ENCODE measurements around the gene KCNJ6.

KCNJ6 gene

DNA sequence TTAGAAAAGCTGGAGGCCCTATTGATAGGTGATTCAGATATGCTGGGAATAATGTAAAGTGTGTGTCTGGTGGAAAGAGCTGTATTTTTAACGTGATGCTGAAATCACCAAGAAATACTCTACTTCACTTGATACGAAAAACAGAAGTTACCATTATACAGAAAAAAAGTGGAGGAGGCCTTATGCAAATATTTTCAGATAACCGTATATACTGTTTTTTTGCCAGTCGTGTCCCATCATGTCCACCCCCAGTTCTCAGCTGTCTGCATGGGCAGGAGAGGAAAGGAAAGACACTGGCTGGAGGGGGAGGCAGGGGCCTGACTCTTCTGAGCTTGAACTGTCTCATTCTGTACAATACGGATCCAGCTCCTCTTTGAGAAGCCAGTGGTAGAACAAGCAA is 51.1 kb downstream of the KCNJ6 start:
- DNase-seq (ENCODE audit: low read depth in 2 of 2) = no peak

- DNase-seq (ENCODE audit: low read depth in 2 of 2) = no peak
Measured at GRCh38 chr21:37863842-37864241, 52.4 kb downstream of the KCNJ6 start.

DNA sequence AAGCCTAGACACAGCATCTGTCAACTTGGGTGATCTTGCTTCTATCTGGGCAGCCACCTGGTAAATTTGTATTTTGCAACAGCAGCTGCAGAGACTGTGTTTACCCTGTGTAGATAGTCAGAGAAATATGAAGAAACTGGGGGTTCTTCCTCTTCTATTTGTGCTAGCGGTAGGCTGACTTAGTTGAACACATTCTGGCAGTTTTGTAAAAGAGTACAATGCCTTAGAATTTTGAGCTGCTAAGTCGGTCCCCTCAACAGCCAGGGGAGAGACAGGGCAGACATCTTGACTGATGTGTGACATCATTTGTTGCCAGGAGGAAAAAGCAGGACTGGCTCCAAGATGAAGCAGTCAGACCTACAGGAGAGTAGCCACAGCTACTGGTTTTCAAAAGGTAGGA is 53.7 kb downstream of the KCNJ6 start:
- no peak for DNase-seq (ENCODE audit: low read depth in 2 of 2)

DNA sequence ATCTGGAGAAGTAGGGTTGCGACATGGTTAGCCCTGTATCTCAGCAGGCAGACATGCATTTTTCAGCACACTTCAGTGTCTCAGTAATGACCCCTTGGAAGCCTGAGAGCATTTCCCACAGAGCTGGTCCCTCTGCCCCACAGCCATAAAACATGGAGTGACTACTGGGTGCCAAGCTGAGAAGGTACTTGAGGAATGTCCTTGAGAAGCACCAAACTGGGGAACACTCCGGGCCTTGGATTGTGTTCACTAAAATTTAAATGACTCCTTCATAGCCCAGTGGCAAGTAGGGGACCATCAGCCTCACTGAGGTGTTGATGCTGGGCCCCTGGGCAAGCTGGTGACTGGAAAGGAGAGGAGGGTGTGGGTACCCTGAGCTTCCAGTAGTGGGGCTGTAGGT is 54.7 kb downstream of the KCNJ6 start:
- DNase-seq (ENCODE audit: low read depth in 2 of 2) = no peak

DNA sequence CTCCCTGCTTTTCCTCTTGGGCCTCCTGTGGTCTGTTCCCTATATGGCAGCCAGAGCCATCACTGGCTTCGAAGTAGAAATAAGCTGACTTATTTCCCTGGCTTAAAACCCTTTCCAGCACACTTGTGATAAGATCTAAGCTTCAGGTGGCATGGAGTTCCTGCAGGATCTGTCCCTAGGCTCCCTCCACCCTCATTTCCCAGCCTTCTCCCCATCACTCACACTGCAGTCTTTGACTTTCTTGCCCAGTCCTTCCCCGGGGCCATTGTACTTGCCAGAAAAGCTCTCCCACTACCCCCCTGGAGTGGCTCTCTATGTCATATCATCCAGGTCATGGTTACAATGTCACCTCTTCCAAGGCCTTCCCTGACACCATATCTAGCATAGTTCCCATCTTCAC is 55.8 kb downstream of the KCNJ6 start:
- no peak for DNase-seq (ENCODE audit: low read depth in 2 of 2)

- peak; percentile 53 to 62 for DNase-seq (ENCODE audit: low read depth in 2 of 2)
Measured at GRCh38 chr21:37855647-37856625, 60.3 kb downstream of the KCNJ6 start.

GRCh38 chr21:37855271-37855646 is 61.0 kb downstream of the KCNJ6 start:
- no peak for DNase-seq (ENCODE audit: low read depth in 2 of 2)

DNA sequence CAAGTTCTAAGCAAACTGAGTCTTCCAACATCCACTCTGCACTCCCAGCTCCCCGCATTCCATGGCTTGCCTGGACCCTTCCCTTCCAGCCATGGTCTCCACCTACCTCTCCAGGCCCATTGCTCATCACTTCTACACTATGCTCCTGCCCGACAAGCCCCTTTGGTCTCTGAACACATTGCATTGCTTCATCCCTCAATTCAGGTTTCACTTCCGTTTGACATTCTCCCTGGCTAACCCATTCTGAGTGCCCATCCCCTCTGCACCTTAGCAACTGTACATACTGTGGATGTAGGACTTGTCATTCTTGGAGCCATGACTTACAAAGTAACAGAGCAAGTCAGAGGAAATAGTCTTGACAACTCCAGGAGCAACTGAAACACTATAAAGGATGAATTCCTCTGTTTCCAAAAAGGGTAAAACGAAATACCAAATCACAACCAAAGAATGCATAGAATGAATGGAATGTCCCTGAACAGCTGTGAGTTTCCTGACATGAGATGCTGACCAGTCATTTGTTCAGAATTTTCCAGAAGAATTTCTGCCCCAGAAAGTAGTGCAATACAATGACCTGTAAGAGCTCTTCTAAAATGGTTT is 66.7 kb downstream of the KCNJ6 start:
- peak; percentile 60 to 66 for DNase-seq (ENCODE audit: low read depth in 2 of 2)

DNA sequence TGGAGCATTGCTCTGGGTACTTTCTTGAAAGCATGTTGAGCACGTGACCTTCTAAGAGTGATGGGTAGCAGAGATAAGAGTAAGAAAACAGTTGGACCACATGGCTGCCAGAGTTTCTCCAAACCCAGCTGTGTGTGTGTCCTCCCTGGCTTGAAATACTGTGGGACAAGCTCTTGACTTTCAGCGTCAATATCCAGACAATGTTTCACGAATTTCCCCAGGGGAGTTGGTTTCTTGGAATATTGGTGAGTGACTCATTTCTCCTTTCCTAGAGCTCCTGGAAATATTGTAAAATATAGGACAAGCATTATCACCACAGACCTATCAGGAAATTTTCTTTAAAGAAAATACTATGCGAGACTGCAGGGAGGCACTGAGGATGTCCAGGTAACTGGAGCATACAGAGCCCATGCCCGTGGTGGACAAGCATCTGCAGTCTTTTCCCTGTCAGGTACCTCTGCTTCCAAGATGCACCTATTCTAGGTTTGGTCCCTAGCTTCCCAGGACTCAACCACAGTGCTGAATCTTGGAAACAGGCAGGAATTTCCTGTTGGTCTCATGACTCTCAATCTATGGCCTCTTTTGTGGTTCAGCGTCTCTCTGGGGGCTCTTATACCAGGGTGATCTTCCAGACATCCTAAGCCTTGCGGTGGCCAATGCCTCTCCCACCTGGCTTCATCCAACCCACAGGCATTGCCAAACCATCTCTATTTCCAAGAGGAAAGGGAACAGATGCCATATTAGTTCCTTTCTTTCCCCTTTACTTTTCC is 67.4 kb downstream of the KCNJ6 start:
- DNase-seq (ENCODE audit: low read depth in 2 of 2) = peak; percentile 64 to 68

GRCh38 chr21:37845535-37845934 is 70.7 kb downstream of the KCNJ6 start:
- no peak for DNase-seq (ENCODE audit: low read depth in 2 of 2)

- no peak for DNase-seq (ENCODE audit: low read depth in 2 of 2)
Measured at GRCh38 chr21:37843191-37843590, 73.1 kb downstream of the KCNJ6 start.

- no peak for DNase-seq (ENCODE audit: low read depth in 2 of 2)
Measured at GRCh38 chr21:37842163-37842919, 73.9 kb downstream of the KCNJ6 start.

DNA sequence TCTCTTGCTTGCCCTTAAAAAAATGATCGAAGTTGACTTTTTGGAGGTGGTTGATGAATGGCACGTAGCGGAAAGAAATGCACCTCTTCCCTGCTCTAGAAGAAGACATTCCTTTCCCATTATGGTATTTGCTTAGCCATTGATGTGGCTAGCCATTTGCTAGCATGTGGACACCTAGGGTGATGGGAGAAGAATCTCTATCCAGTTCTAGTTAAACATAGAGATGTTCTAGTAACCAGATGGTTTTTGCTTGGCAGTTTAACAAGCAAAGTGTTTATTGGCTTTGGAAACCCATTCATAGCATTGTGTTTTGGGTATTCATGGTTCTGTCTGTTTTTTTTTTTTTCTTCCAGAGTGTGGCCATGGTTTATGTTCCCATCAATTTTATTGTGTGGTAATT is 78.9 kb downstream of the KCNJ6 start:
- DNase-seq (ENCODE audit: low read depth in 2 of 2) = no peak

GRCh38 chr21:37835481-37835880 is 80.8 kb downstream of the KCNJ6 start:
- no peak for DNase-seq (ENCODE audit: low read depth in 2 of 2)

GRCh38 chr21:37833301-37833700 is 83.0 kb downstream of the KCNJ6 start:
- no peak for DNase-seq (ENCODE audit: low read depth in 2 of 2)

DNA sequence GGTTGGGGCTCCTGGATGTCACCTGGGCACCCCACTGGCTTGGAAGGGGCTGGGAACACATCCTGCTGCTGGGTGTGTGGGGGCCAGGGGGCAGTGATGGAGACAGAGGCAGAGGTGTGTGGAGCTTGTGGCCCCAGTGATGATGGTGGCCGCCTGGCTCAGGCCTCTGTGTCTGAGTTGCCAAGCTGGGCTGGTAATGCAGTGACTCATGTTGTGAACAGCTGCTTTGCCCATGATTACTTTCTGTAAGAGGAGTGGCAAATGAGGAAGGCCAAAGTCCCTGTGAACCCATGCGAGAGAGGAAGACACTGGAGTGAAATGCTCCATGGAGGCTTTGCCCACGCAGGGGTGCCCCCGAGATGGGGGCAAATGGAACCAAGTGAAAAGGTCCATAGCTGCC is 86.8 kb downstream of the KCNJ6 start:
- DNase-seq (ENCODE audit: low read depth in 2 of 2) = no peak

DNA sequence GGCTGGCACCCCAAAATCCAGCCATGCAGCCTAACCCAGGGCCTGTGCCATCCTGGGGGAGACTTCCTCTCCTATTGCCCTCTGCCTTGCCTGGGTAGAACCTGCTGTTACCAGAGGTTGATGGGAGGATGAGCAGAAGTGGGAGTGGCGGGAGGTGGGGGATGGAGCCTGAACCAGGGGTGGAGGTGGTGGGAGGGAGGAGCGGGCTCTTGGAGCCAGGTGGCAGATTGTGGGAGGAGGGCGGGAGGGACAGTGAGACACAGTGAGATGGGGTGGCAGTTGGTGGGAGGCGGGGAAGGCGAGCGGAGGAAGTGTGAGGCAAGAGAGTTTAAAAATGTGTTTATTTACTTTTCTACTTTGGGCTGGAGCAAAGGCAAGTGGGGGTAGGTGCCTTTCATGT is 87.3 kb downstream of the KCNJ6 start:
- no peak for DNase-seq (ENCODE audit: low read depth in 2 of 2)

GRCh38 chr21:37828556-37828955 is 87.7 kb downstream of the KCNJ6 start:
- no peak for DNase-seq (ENCODE audit: low read depth in 2 of 2)

- no peak for DNase-seq (ENCODE audit: low read depth in 2 of 2)
Measured at GRCh38 chr21:37827913-37828312, 88.3 kb downstream of the KCNJ6 start.

DNA sequence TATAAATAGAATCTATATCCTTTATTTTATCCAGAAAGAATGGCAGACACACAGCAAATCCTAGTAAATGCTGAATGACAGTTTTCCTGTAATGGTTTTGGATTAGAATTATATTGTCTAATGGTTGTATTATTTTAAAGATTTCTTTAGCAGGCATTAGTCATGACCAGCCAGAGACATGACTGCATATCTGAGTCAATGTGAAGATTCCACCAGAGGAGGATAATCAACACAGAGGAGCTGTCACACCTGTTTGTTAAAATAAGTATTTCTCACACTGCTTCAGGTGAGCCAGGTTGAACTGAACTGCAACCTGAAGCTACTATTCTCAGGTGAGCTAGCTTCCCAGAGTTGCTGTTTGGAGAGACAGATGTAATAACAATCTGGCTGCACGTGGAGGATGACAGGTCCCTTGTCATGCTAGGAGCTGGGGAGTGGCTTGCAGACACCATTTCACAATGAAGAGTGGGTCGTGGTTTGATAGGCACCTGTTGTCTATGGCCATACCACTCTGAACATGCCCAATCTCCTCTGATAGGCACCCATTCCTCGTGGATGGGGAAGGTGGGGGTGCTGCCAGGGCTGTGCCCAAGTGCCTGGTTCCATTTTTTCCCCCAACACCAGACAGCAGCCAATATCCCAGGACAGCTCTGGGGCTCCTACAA is 94.3 kb downstream of the KCNJ6 start:
- no peak for DNase-seq (ENCODE audit: low read depth in 2 of 2)

DNA sequence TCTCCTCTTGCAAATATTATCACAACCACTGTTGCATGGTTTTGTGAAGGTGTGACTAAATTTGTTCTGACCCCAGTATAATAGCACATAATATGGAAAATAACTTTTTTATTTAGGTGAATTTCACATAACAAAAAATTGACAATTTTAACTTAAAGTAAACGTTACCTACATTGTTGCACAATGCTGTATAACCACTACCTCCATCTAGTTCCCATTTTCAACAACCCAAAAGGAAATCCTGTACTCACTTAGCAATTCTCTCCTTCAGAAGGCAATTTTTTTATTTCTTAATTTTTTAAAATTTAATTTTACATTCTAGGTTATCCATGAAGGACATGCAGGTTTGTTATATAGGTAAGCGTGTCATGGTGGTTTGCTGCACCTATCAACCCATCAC is 95.2 kb downstream of the KCNJ6 start:
- no peak for DNase-seq (ENCODE audit: low read depth in 2 of 2)
